ENCODE results near the gene SPO11. TPM values are rescaled to one million over a fixed set of nuclear protein-coding genes. Genes with fewer than 3 reads are reported as not detected.

The SPO11 gene
- total RNA-seq, 2 donors from 2014 or later: not detected

DNA sequence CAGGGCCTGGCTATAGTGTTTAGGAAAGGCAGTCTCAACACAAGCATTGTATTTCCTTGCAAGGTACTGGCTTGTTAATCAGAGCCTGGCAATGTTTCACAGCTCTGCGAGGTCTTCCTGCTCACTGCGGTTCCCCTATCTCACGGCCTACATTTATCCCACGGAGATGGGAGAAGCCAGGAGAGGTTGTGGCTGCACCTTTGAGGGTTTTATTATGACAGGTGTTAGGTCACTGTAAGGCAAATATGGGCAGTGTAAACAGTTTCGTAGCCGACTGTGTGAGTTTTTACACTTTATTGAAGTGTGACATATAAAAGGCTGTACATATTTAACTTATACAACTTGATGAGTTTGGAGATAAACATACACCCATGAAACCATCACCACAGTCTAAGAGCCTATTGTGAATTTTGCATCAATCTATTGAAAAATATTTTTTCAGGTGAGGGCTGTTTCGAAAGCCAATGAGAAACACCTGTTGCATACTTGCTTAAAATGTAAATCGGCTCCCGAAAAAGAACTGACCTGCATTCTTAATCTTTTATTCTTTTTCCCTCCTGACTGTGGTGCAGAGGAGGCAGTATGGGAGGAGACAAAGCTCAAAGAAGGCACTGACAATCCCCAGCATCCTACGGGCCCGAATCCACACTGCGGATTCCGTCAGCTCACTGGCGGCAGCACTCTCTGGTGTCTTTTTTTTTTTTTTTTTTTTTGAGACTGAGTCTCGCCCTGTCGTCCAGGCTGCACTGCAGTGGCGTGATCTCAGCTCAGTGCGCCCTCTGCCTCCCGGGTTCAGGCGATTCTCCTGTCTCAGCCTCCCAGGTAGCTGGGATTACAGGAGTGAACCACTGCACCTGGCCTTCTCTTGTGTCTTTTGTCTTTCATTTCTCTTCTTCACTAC is 54.1 kb downstream of the SPO11 start:
- H3K27me3 ChIP-seq: no peaks in the 10 kb centered on the region
- TF ChIP-seq, protein P1, sequence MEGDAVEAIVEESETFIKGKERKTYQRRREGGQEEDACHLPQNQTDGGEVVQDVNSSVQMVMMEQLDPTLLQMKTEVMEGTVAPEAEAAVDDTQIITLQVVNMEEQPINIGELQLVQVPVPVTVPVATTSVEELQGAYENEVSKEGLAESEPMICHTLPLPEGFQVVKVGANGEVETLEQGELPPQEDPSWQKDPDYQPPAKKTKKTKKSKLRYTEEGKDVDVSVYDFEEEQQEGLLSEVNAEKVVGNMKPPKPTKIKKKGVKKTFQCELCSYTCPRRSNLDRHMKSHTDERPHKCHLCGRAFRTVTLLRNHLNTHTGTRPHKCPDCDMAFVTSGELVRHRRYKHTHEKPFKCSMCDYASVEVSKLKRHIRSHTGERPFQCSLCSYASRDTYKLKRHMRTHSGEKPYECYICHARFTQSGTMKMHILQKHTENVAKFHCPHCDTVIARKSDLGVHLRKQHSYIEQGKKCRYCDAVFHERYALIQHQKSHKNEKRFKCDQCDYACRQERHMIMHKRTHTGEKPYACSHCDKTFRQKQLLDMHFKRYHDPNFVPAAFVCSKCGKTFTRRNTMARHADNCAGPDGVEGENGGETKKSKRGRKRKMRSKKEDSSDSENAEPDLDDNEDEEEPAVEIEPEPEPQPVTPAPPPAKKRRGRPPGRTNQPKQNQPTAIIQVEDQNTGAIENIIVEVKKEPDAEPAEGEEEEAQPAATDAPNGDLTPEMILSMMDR (IDR thresholded peaks at IDR 0.05): no peak
- H3K4me1 ChIP-seq: peaks cover 0 to 17% of the 10 kb centered on the region in 2 donors
- no peak overlapping the region for H3K27ac ChIP-seq
- peaks cover 6% of the 10 kb centered on the region for H3K36me3 ChIP-seq
- H3K9me3 ChIP-seq: no peaks in the 10 kb centered on the region
- DNase-seq (ENCODE audit: low spot score): no peak
- H3K4me3 ChIP-seq: no peak overlapping the region

DNA sequence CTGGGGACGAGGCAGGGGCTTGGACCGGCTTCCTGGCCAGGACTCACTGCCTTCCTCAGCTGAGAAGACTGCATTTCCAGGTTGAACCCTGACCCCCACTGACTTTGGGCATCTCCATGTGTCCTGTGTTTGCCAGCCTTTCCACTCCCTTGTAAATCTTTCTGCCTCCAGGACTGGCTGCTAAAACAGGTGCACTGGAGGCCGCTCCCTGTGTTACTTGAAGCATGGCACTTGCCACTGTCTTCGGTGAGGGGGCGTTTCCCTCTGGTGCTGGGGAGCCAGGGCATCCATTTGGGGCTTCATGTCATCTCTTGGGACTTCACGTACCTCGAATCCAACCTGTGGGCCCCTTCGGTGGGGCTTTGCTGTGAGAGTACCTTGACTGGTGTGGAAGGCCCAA is 54.9 kb downstream of the SPO11 start:
- H3K4me3 ChIP-seq: no peak overlapping the region
- no peak for DNase-seq (ENCODE audit: low spot score)
- TF ChIP-seq, protein P1 (IDR thresholded peaks at IDR 0.05): no peak
- no peaks in the 10 kb centered on the region for H3K9me3 ChIP-seq
- H3K4me1 ChIP-seq: peaks cover 0 to 23% of the 10 kb centered on the region in 2 donors
- no peaks in the 10 kb centered on the region for H3K36me3 ChIP-seq
- H3K27me3 ChIP-seq: no peaks in the 10 kb centered on the region
- H3K27ac ChIP-seq: no peak overlapping the region

DNA sequence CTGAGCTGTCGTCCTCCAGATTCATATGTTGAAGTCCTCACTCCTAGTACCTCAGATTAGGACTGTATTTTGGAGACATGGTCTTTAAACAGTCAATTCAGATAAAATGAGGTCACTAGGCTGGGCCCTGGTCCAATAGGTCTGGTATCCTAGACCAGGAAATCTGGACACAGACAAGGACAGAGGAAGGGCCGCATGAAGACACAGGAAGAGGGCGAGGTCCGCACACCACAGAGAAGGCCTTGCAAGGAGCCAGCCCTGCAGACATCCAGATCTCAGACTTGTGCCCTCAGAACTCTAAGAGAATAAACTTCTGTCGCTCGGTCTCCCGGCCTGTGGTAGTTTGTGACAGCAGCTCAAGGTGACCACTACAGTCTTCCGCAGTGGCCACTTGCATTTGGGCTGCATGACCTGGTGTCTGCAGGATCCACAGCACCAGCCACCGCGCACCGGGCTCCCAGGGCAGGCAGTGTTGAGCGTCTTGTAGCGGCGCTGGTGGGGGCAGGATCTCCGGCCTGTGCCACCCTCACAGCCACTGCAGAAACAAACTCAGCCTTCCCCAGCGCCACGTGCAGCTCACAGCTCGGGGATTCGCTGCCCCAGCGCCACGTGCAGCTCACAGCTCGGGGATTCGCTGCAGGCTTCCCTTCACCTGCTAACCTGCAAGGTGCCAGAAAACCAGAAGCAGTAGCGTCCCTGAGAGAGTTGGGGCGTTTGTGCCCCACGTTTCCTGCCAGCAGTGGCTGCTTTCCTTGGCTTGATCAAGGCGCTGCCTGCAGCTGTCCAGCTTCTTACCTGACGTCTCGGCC is 55.6 kb downstream of the SPO11 start:
- DNase-seq (ENCODE audit: low spot score): no peak
- TF ChIP-seq, protein P1 (IDR thresholded peaks at IDR 0.05): no peak

DNA sequence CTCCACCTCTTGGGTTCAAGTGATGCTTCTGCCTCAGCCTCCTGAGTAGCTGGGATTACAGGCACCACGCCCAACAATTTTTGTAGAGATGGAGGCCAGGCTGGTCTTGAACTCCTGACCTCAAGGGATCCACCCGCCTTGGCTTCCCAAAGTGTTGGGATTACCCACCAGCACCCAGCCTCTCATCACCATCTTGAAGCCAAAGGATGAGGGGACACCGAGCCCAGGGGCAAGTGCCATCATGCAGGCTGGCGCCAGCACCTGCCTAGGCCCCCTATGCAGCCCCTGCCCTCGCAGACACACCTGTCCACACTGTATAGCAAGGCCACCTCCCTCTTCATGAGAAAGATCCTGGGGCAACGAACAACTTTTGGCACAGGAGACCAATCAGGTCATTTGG is 56.3 kb downstream of the SPO11 start:
- TF ChIP-seq, protein P1 (IDR thresholded peaks at IDR 0.05): no peak
- Histone ChIP-seq H3K4me1 (peaks cover 0 to 38% of the 10 kb centered on the region in 2 donors), H3K4me3 (no peak overlapping the region), H3K36me3 (no peaks in the 10 kb centered on the region), H3K9me3 (no peaks in the 10 kb centered on the region), H3K27ac (no peak overlapping the region), H3K27me3 (no peaks in the 10 kb centered on the region)
- no peak for DNase-seq (ENCODE audit: low spot score)

More for the DNA sequence above, 55.6 kb downstream of the SPO11 start:
- no peaks in the 10 kb centered on the region for H3K9me3 ChIP-seq
- H3K4me3 ChIP-seq: no peak overlapping the region
- peaks cover 0 to 30% of the 10 kb centered on the region in 2 donors for H3K4me1 ChIP-seq
- no peak overlapping the region for H3K27ac ChIP-seq
- no peaks in the 10 kb centered on the region for H3K27me3 ChIP-seq
- no peaks in the 10 kb centered on the region for H3K36me3 ChIP-seq

DNA sequence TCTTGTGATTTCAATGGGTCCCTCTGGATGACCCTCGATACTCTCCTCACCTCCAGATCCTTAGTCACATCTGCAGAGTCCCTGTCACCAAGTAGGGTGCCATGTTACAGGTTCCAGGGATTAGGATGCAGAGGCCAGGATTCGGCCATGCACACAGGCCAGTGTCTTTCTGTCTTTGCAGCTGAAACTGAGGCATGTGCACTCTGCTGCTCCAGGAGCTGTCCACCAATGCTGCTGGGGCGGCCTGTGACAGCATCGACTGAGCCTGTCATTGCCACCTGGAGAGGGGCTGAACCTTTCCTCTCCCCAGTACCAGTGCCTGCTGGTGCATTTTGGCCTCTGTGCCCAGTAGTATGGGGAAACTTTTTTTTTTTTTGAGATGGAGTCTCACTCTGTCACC is 57.2 kb downstream of the SPO11 start:
- Histone ChIP-seq H3K4me3 (no peak overlapping the region), H3K9me3 (no peaks in the 10 kb centered on the region), H3K36me3 (no peaks in the 10 kb centered on the region), H3K4me1 (peaks cover 0 to 39% of the 10 kb centered on the region in 2 donors), H3K27me3 (no peaks in the 10 kb centered on the region), H3K27ac (no peak overlapping the region)
- no peak for DNase-seq (ENCODE audit: low spot score)
- TF ChIP-seq, protein P1 (IDR thresholded peaks at IDR 0.05): no peak

Data from right atrium auricular region (tissue), 2 donors.